HepG2 (cell line): ENCODE data around the gene PFKP. TPM values are rescaled to one million over a fixed set of nuclear protein-coding genes. Genes with fewer than 3 reads are reported as not detected.

Source experiments
- AFF4 ChIP-seq: sonication (generic); formaldehyde crosslinking; IDR thresholded peaks from 2 replicates; pipeline ENCODE4 v1.4.0; 2020; ENCODE audit warnings: missing genetic modification reagents
- ATF7-NPFF ChIP-seq: sonication (generic); formaldehyde crosslinking; IDR thresholded peaks from 2 replicates; pipeline ENCODE4 v1.8.1; 2023; ENCODE audit warnings: mild to moderate bottlenecking, low read depth, missing genetic modification reagents, moderate library complexity
- GTF3A ChIP-seq: sonication (generic); formaldehyde crosslinking; conservative IDR thresholded peaks from 2 replicates; pipeline ENCODE4 v1.4.0; 2020; ENCODE audit warnings: mild to moderate bottlenecking, missing genetic modification reagents
- HIVEP1 ChIP-seq: sonication (generic); formaldehyde crosslinking; IDR thresholded peaks from 2 replicates; pipeline ENCODE4 v1.4.0; 2020; ENCODE audit warnings: mild to moderate bottlenecking, missing genetic modification reagents
- HOXA9 ChIP-seq: sonication (generic); formaldehyde crosslinking; IDR thresholded peaks from 2 replicates; pipeline ENCODE4 v1.8.1; 2022; ENCODE audit warnings: missing genetic modification reagents, mild to moderate bottlenecking, moderate library complexity, borderline replicate concordance
- KDM4B ChIP-seq: sonication (generic); formaldehyde crosslinking; IDR thresholded peaks from 2 replicates; pipeline ENCODE4 v1.4.0; 2020; ENCODE audit warnings: missing genetic modification reagents
- NCOA1 ChIP-seq: sonication (generic); formaldehyde crosslinking; IDR thresholded peaks from 2 replicates; pipeline ENCODE4 v1.9.0; 2021; ENCODE audit warnings: missing genetic modification reagents
- PPARG ChIP-seq: conservative IDR thresholded peaks from 2 replicates; pipeline ENCODE4 v1.6.1; 2016; ENCODE audit warnings: missing biosample characterization, missing genetic modification reagents
- RARA ChIP-seq: IDR thresholded peaks from 2 replicates; pipeline ENCODE4 v1.6.1; 2016; ENCODE audit warnings: missing genetic modification reagents, missing compliant biosample characterization
- XBP1 ChIP-seq: sonication (generic); formaldehyde crosslinking; IDR thresholded peaks from 2 replicates; pipeline ENCODE4 v1.5.0; 2020; ENCODE audit warnings: missing genetic modification reagents
- ZHX2 ChIP-seq, 2 experiments: sonication (generic) in 1 of 2; formaldehyde crosslinking in 1 of 2; IDR thresholded peaks; 2 replicates each; pipeline versions ENCODE4 v1.6.1 to v1.9.0; 2014 to 2022; ENCODE audit warnings: antibody characterized with exemption in 1 of 2, borderline replicate concordance in 1 of 2, inconsistent platforms in 1 of 2, low read depth in 1 of 2, missing genetic modification reagents in 1 of 2
- ZNF101 ChIP-seq: sonication (generic); formaldehyde crosslinking; IDR thresholded peaks from 2 replicates; pipeline ENCODE4 v1.4.0; 2020; ENCODE audit warnings: mild to moderate bottlenecking, low read depth, missing genetic modification reagents, borderline replicate concordance
- ZNF343 ChIP-seq: sonication (generic); formaldehyde crosslinking; IDR thresholded peaks from 2 replicates; pipeline ENCODE4 v1.4.0; 2020; ENCODE audit warnings: mild to moderate bottlenecking, missing genetic modification reagents
- ZNF362 ChIP-seq: sonication (generic); formaldehyde crosslinking; IDR thresholded peaks from 2 replicates; pipeline ENCODE4 v1.4.0; 2020; ENCODE audit warnings: missing genetic modification reagents, mild to moderate bottlenecking, borderline replicate concordance
- ZNF577 ChIP-seq: sonication (generic); formaldehyde crosslinking; IDR thresholded peaks from 2 replicates; pipeline ENCODE4 v1.4.0; 2020; ENCODE audit warnings: mild to moderate bottlenecking, low read depth, missing genetic modification reagents, borderline replicate concordance
- ZNF644 ChIP-seq: IDR thresholded peaks from 2 replicates; pipeline ENCODE4 v1.6.1; 2016; ENCODE audit warnings: low read depth
- ZNF883 ChIP-seq: sonication (generic); formaldehyde crosslinking; IDR thresholded peaks from 2 replicates; pipeline ENCODE4 v1.5.1; 2020; ENCODE audit warnings: mild to moderate bottlenecking, missing genetic modification reagents; ENCODE audit errors: not compliant biosample characterization
- ZSCAN31 ChIP-seq: sonication (generic); formaldehyde crosslinking; IDR thresholded peaks from 2 replicates; pipeline ENCODE4 v1.5.0; 2020; ENCODE audit warnings: low read depth, mild to moderate bottlenecking, missing genetic modification reagents
- polyA plus RNA-seq, 8 experiments: library from polyadenylated mRNA; depleted of rRNA in 3 of 8; stranded (reverse) in 7 of 8; unstranded in 1 of 8; fragments of >200 nt; fragmentation: Illumina TruSeq in 4 of 8; extraction: Trizol in 4 of 8; gene quantifications; 2 replicates each; pipeline versions ENCODE4 v1.2.1 to v1.2.3, GENCODE V29; 2011 to 2016; ENCODE audit warnings: low read depth in 4 of 8, missing spikeins in 1 of 8, mixed read lengths in 1 of 8; ENCODE audit not compliant: insufficient read depth in 1 of 8
- total RNA-seq, 5 experiments: library from RNA; depleted of rRNA; stranded (reverse); fragments of >200 nt; fragmentation: Illumina TruSeq; extraction: Trizol; gene quantifications; 2 replicates each; pipeline ENCODE4 v1.2.3, GENCODE V29; 2016; ENCODE audit warnings: low read depth in 1 of 5

Gene PFKP
- total and polyA plus RNA-seq, 2 of the 13 experiments (the other 11 are each of a cell fraction or from before 2014, with no cell fraction given) = 0.80 to 2.4 TPM

DNA sequence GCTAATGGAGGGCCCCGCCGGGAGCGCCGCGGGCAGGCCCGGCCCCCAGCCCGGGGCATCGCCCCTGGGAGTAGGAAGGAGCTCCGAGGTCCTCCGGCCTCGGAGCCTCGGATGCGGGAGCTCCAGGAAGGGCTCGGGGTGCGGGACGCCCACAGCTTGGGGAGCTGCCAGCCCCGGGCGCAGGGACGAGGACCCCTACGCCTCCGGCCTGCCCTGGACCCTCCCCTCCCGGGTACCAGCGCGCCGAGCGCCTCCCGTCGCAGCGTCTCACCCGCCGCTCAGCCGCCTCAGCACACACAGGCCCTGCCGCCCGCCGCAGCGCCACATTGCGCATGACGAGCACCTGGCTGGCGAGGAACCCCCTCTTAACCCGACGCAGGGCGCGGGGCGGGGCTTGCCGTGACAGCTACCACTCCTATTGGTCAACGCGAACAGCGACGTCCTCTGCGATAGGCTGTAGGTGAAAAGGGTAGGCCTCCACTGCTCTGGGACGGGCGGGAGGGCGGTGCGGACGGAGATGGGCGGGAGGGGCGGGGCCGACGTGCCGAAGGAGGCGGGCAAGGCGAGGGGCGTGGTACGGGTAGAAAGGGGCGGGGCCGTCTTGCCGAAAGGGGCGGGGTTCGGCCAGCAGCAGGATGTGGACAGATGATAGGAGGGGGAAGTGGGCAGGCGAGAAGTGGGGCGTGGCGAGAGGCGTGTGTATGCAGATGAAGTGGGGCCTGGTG is 105.3 kb downstream of the PFKP start, which contains the start of gene PITRM1 (continued):
- TF ChIP-seq XBP1 (CRISPR knock-in tag) (no peak), HIVEP1 (CRISPR knock-in tag) (no peak), ZNF101 (no peak), ATF7-NPFF (CRISPR knock-in tag) (peak; percentile 74; the same call in 1 of the 2 replicates), ZHX2 (IDR thresholded peaks at IDR 0.05; ENCODE audit: low read depth) (no peak), ZHX2 (CRISPR knock-in tag; IDR thresholded peaks at IDR 0.05; ENCODE audit: borderline replicate concordance) (no peak), NCOA1 (CRISPR knock-in tag) (no peak), ZNF644 (CRISPR knock-in tag) (no peak), ZSCAN31 (peak; percentile 85; the same call in 1 of the 2 replicates), AFF4 (CRISPR knock-in tag) (no peak), ZNF343 (peak; percentile 76; the same call in 1 of the 2 replicates), HOXA9 (0 out of 2 replicates have a peak, but pooled peaks have one; percentile 50), ZNF362 (CRISPR knock-in tag) (no peak), PPARG (CRISPR knock-in tag) (0 out of 2 replicates have a peak, but pooled peaks have one; percentile 11), GTF3A (no peak), ZNF883 (no peak), ZNF577 (no peak), RARA (CRISPR knock-in tag) (peak; percentile 28; the same call in 1 of the 2 replicates), KDM4B (no peak)
